Upper lobe of left lung (tissue), 6 donors: ENCODE results near the gene TPO. TPM values are rescaled to one million over a fixed set of nuclear protein-coding genes. Genes with fewer than 3 reads are reported as not detected.
"Not testable (repeated sequence)": the region's sequence is repeated elsewhere in the genome, so short reads cannot be mapped to it uniquely, and the experiment has no call there.

Source experiments
- ATAC-seq, 2 donors: fragments of 200-7000 bp; cut with Tn5 transposase; one replicate each; pipeline ENCODE4 v1.9.1; 2022; ENCODE audit warnings: mild to moderate bottlenecking in 2 of 2, moderate library complexity in 2 of 2; ENCODE audit not compliant: low FRiP score in 2 of 2
- DNase-seq, 2 donors: peaks; one replicate each; pipeline ENCODE4 v3.0.0-alpha.2; 2019 to 2020
- H3K27ac ChIP-seq, 4 donors: fragments of 200-600 bp; sonication (generic); one replicate each; pipeline ENCODE4 v1.5.1; 2016 to 2019
- H3K27me3 ChIP-seq, 4 donors: fragments of 200-600 bp; sonication (generic); one replicate each; pipeline ENCODE4 v1.5.1; 2017 to 2019
- H3K36me3 ChIP-seq, 4 donors: fragments of 200-600 bp; sonication (generic); one replicate each; pipeline ENCODE4 v1.5.1; 2016 to 2019
- H3K4me1 ChIP-seq, 4 donors: fragments of 200-600 bp; sonication (generic); one replicate each; pipeline ENCODE4 v1.5.1; 2018 to 2019
- H3K4me3 ChIP-seq, 4 donors: fragments of 200-600 bp; sonication (generic); one replicate each; pipeline ENCODE4 v1.5.1; 2017 to 2019; ENCODE audit warnings: mild to moderate bottlenecking in 2 of 4, moderate library complexity in 1 of 4
- H3K9me3 ChIP-seq, 4 donors: fragments of 200-600 bp; sonication (generic); one replicate each; pipeline ENCODE4 v1.5.1; 2018 to 2019
- CTCF ChIP-seq, 6 experiments: fragments of 450-650 bp in 4 of 6; fragments of 200-600 bp in 2 of 6; sonication (generic) in 2 of 6; IDR thresholded peaks; one replicate each; pipeline ENCODE4 v1.5.1; 2016 to 2019; ENCODE audit warnings: antibody characterized with exemption in 6 of 6
- EP300 ChIP-seq, 4 donors: sonication (generic); formaldehyde crosslinking; IDR thresholded peaks; one replicate each; pipeline ENCODE4 v1.5.1; 2017; ENCODE audit warnings: antibody characterized with exemption in 4 of 4, control low read depth in 2 of 4
- POLR2A ChIP-seq, 4 donors: fragments of 450-650 bp; IDR thresholded peaks; one replicate each; pipeline ENCODE4 v1.5.1; 2016 to 2017; ENCODE audit warnings: antibody characterized with exemption in 4 of 4, mild to moderate bottlenecking in 2 of 4
- POLR2AphosphoS5 ChIP-seq, 2 donors: sonication (generic); formaldehyde crosslinking; IDR thresholded peaks; one replicate each; pipeline ENCODE4 v1.5.1; 2017; ENCODE audit warnings: antibody characterized with exemption in 2 of 2
- WGBS, 2 donors: methylation state at CpG; one replicate each; pipeline ENCODE4 v1.1.5; 2017 to 2018; 5-methylcytosine and 5-hydroxymethylcytosine counted together
- total RNA-seq, 6 donors: library from RNA; depleted of rRNA in 4 of 6; stranded (reverse); fragments of >200 nt in 4 of 6; gene quantifications; one replicate each; pipeline versions ENCODE4 v1.1.0 to v1.2.1, GENCODE V29; 2016 to 2021
- donor health status: DM: no; HTN: no; CAD: no; lungs with moderate emphysema.
- donor health status: DM: no; HTN: yes; CAD: no; lungs with severe emphysema.

The TPO gene
- total RNA-seq, 6 donors from 2014 or later, result 0.06 to 0.39 TPM; not detected in 4

- 94 to 95% methylated on average over 9 of the region's 9 CpGs for WGBS, 2 donors
- Histone ChIP-seq H3K9me3 (no peaks in the 10 kb centered on the region), H3K27me3 (no peaks in the 10 kb centered on the region), H3K4me3 (no peak overlapping the region), H3K27ac (no peak overlapping the region), H3K36me3 (no peaks in the 10 kb centered on the region), H3K4me1 (peaks cover 0 to 5% (median 0%) of the 10 kb centered on the region in 4 donors)
- no peak for DNase-seq
- no peak for ATAC-seq
- TF ChIP-seq POLR2A (IDR thresholded peaks at IDR 0.05), result no peak
- TF ChIP-seq POLR2AphosphoS5 (IDR thresholded peaks at IDR 0.05), result no peak
- TF ChIP-seq CTCF (IDR thresholded peaks at IDR 0.05), result no peak
- no peak for TF ChIP-seq EP300 (IDR thresholded peaks at IDR 0.05)
Observed at GRCh38 chr2:1489486-1489885, 76.2 kb downstream of the TPO start.

DNA sequence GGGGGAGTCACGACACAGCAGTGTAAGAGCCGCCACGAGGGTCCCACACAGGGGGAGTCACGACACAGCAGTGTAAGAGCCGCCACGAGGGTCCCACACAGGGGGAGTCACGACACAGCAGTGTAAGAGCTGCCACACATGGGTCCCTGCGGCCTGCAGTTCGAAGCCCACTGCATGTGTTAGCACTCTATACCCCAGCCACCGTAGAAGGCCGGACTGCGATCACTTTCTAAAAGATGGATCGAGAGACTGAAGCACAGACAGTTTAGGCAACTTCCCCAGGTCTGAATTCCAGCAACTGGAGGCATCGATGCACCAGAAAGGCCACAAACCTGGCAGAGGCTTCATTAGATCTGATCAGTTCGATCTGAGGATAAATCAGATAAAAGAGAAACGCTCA lies 77.1 kb downstream of the TPO start:
- H3K4me3 ChIP-seq, DNase-seq, H3K9me3 ChIP-seq, H3K27me3 ChIP-seq, H3K36me3 ChIP-seq, H3K27ac ChIP-seq, ATAC-seq, H3K4me1 ChIP-seq: not testable (repeated sequence)
- WGBS, 2 donors, result 97 to 98% methylated on average over 8 to 13 of the region's 16 CpGs

DNA sequence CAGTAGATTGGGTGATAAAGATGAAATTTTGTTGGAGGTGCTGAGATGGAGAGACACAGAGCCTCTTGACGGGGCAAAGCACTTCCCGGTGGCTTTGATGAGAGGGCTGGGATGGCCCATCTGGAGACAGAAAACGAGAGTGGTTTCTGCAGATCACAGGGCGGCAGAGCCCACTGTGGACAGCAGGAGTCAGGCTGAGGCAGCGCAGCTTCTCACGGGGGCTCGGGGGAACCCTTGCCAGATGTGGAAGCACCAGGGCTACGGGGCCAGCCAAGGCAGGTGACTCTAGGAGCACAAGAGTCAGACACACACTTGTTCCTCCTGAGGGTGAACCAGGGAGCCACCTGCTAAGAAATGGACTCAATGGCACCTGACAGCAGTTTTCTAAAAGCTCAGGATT lies 78.5 kb downstream of the TPO start:
- 84% methylated on average over 8 of the region's 8 CpGs for WGBS, 2 donors
- H3K4me3 ChIP-seq, result no peak overlapping the region
- H3K36me3 ChIP-seq, result no peaks in the 10 kb centered on the region
- DNase-seq, result no peak
- H3K4me1 ChIP-seq, result peaks cover 0 to 5% (median 0%) of the 10 kb centered on the region in 4 donors
- H3K9me3 ChIP-seq, result no peaks in the 10 kb centered on the region
- no peak for TF ChIP-seq CTCF (IDR thresholded peaks at IDR 0.05)
- no peak for TF ChIP-seq POLR2A (IDR thresholded peaks at IDR 0.05)
- TF ChIP-seq POLR2AphosphoS5 (IDR thresholded peaks at IDR 0.05), result no peak
- TF ChIP-seq EP300 (IDR thresholded peaks at IDR 0.05), result no peak
- ATAC-seq, result no peak
- no peaks in the 10 kb centered on the region for H3K27me3 ChIP-seq
- H3K27ac ChIP-seq, result no peak overlapping the region

DNA sequence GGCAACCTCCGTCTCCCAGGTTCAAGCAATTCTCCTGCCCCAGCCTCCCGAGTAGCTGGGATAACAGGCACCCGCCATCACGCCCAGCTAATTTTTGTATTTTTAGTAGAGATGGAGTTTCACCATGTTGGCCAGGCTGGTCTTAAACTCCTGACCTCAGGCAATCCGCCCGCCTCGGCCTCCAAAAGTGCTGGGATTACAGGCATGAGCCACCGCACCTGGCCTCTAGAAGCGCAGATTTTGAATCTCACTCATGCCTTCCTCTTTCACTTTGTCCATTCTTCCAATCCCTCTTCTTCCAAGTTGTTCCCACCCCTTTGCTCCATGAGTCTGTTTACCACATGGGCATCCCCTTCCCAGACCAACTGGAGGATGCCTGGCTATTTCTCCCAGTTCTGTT lies 79.0 kb downstream of the TPO start:
- H3K27ac ChIP-seq, result peak overlapping the region in 2 of 4 donors; percentile 67 to 77
- H3K36me3 ChIP-seq, H3K27me3 ChIP-seq, H3K4me3 ChIP-seq, ATAC-seq, H3K9me3 ChIP-seq, H3K4me1 ChIP-seq, DNase-seq: not testable (repeated sequence)
- WGBS, 2 donors, result 93 to 96% methylated on average over 9 of the region's 9 CpGs

- H3K4me1 ChIP-seq, result peaks cover 0 to 5% (median 0%) of the 10 kb centered on the region in 4 donors
- ATAC-seq, result no peak
- H3K27ac ChIP-seq, result peak overlapping the region in 3 of 4 donors; percentile 15 to 77 (median 67)
- H3K9me3 ChIP-seq, result no peaks in the 10 kb centered on the region
- no peak for DNase-seq
- H3K36me3 ChIP-seq, result no peaks in the 10 kb centered on the region
- WGBS, 2 donors, result 81 to 84% methylated on average over 13 to 15 of the region's 15 CpGs
- no peaks in the 10 kb centered on the region for H3K27me3 ChIP-seq
- TF ChIP-seq CTCF (IDR thresholded peaks at IDR 0.05), result no peak
- no peak for TF ChIP-seq EP300 (IDR thresholded peaks at IDR 0.05)
- TF ChIP-seq POLR2AphosphoS5 (IDR thresholded peaks at IDR 0.05), result no peak
- TF ChIP-seq POLR2A (IDR thresholded peaks at IDR 0.05), result no peak
- H3K4me3 ChIP-seq, result no peak overlapping the region
Observed at GRCh38 chr2:1492711-1493430, 79.6 kb downstream of the TPO start.
